CD4-positive, alpha-beta T cell treated with Interleukin-10 for 1 hour (primary cell): ENCODE results near the gene LTA4H.
A peak's percentile ranks its signal among the peaks of the same experiment; 100 is the strongest.
"Not testable (repeated sequence)": the region's sequence is repeated elsewhere in the genome, so short reads cannot be mapped to it uniquely, and the experiment has no call there.

Experiments
- DNase-seq: peaks from one replicate; pipeline ENCODE4 v3.0.0-alpha.2; 2020

LTA4H gene

DNA sequence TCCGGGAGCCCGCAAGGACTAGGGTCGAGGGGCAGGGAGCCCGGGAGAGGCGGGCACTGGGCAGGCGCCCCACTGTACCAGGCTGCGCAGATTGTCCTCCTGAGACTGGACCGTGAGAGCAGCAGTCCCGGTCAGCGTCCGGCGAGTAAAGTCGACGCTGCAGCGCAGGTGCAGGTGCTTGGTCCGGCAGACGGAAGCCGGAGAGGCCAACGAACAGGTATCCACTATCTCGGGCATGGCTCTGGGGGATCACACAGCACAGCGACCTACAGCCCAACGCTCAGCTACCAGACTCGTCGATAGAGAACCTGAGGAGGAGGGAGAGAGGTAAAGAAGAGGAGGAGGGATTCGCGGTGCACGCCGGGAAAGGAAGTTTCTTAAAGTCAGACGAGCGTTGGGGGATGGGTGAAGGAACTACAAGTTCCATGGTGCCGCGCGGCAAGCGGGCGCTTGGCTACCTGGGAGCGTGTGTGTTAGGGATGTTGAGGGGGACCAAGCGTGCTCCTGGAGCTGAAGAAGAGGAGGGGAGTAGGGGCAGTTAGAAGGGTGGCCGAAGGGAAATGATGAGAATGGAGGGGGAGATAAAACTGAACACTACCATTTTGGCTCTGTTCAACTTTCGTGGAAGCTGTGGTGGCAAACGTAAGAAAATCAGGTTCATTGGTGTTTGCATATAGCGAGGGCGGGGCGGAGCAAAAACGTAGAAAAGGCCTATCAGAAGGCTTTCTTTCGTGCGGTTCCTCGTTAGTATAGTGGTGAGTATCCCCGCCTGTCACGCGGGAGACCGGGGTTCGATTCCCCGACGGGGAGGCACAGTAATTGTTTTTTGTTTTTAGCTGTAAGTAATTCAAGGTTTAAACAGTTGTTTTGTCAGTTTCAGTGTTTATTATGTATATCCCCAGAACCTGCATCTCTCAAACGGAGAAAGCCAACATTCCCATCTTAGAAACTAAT, at the start of gene LTA4H:
Gene LTA4H, minus strand, starts transcription at position 305 of the 954 bp plus-strand sequence. Its CDS starts 68 bp downstream, at position 237.
- peak; percentile 97 for DNase-seq

DNA sequence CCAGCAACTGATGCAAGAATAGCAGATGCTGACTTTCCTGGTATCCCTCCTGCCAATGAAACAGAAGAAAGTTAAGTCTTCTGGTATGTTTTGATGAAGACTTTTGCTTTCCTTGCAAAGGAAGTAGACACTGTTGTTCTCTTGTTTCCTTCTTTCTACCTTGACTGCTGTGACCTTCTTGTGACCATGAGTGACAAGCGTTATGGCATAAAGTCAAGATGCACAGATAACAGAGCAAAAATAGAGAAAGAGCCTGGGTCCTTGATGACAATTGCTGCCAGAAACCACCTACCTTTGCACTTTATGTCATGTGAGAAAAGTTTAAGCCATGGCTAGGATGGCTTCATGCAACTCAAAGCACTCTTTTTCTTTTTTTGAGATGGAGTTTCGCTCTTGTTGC, 49.2 kb upstream of the LTA4H start:
- no peak for DNase-seq

GRCh38 chr12:96083020-96083719, 47.8 kb upstream of the LTA4H start:
- DNase-seq: no peak

GRCh38 chr12:96081596-96081995, 46.2 kb upstream of the LTA4H start:
- no peak for DNase-seq

DNA sequence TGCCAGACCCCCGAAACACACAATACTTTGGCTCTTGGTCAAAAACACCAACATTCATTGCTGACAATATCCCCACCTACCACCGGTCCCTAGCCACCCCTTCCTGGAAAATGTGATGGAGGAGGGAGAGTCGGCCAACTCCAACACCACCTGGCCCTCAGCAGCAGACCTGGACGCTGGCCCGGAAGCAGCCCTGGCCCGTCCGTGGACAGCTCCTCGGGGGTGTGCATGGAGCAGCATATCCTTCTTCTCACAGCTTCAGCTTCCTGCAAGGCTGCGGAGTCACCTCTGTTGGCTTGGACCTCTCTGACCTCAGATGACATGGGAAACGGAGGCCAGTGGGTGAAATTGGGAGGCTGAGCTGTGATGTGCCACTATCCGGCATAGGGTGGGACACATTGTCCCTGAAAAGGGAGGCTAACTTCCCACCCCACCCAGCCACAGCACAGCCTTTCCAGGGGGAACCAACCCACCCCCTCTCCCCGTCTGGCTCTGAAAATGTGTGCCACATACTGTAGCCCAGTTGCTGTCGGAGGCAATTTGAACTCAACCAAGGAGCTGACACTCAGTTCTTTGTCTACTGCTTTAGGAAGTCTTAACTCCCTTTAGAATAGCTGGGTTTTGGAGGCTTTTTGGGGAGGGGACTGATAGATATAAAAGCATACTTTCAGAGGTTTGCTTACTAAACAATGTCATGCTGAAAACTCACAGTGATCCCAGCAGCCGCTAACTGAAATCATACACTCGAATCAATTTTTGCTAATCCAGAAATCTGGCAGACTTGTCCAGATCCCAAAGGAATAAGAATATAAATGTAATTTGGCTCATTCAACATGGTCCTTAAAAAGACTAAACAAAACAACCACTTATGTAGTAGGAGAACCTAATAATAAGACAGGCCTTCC, 43.1 kb upstream of the LTA4H start:
- DNase-seq: no peak

GRCh38 chr12:96077081-96077480, 41.7 kb upstream of the LTA4H start:
- DNase-seq: no peak

DNA sequence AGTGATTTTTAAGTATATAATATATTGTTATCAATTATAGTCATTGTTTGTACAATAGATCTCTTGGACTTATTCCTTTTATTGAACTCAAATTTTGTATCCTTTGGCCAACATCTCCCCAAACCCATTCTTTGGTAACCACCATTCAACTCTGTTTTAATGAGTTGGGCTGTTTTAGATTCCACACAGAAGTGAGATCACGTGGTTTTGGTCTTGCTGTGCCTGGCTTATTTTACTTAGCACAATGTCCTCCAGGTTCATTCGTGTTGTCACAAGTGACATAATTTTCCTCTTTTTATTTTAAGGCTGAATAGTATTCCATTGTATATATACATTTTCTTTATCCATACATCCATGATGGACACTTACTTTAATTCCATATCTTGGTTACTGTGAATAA, 40.2 kb upstream of the LTA4H start:
- no peak for DNase-seq

GRCh38 chr12:96073346-96074330, 38.3 kb upstream of the LTA4H start:
- no peak for DNase-seq

GRCh38 chr12:96070670-96071279, 35.4 kb upstream of the LTA4H start:
- no peak for DNase-seq

DNA sequence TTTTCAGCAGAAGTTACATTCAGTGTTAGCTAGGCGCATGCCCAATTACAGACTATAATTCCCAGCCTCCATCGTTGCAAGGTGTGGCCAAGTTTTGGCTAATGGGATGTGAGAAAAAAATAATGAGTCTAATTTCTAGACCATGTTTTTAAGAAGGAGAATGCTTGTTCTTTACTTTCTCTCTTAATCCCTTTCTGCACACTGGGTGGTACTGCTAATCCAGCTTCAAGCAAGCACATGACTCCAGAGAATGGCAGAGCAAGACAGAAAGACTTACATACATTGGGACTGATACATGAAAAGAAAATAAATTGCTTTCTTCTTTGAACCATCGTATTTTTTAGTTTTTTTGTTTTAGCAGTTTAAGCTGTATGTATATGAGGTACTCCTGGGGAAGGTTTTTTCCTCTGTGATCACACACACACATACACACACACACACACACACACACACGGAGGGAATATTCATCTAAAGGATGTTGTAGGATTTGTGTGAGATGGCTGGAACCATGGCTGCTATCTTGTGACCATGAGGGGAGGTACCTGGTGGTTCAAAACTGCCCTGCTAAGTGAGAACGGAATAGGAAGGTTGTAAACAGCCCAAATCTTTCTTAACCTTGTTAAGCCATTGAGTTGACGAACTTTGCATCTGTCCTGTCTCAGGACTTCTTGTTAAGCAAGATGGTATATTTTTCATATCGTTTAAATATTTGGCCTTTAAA, 34.3 kb upstream of the LTA4H start:
- DNase-seq: no peak

GRCh38 chr12:96068636-96069035, 33.2 kb upstream of the LTA4H start:
- no peak for DNase-seq

GRCh38 chr12:96068111-96068510, 32.7 kb upstream of the LTA4H start:
- DNase-seq: no peak

- DNase-seq: not testable (repeated sequence)
Observed at GRCh38 chr12:96065776-96066175, 30.4 kb upstream of the LTA4H start.

- DNase-seq: no peak
Observed at GRCh38 chr12:96064966-96065365, 29.6 kb upstream of the LTA4H start.

- DNase-seq: no peak
Observed at GRCh38 chr12:96064271-96064670, 28.9 kb upstream of the LTA4H start.

GRCh38 chr12:96063046-96063445, 27.7 kb upstream of the LTA4H start:
- peak; percentile 43 for DNase-seq

- peak; percentile 85 for DNase-seq
Observed at GRCh38 chr12:96061864-96062453, 26.6 kb upstream of the LTA4H start.

DNA sequence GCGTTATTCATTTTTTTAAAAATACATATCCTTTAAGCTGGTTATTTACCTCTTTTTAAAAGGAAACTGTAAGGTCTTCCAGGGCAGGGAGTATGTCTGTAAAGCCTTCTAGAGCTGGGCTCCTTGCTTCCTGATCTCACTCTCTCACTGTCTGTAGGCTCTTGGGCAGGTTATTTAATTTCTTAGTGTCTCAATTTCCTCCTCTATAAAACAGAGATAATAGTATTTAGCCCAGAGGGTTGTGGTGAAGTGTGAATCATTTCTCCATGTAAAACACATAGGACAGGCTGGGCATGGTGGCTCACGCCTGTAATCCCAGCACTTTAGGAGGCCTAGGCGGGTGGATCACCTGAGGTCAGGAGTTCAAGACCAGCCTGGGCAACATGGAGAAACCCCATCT, 25.9 kb upstream of the LTA4H start:
- no peak for DNase-seq

GRCh38 chr12:96060041-96060440, 24.7 kb upstream of the LTA4H start:
- no peak for DNase-seq

- DNase-seq: no peak
Observed at GRCh38 chr12:96057986-96058553, 22.7 kb upstream of the LTA4H start.
